ENCODE results near the gene HUS1.
A peak's percentile ranks its signal among the peaks of the same experiment; 100 is the strongest.
"Not testable (repeated sequence)": the region's sequence is repeated elsewhere in the genome, so short reads cannot be mapped to it uniquely, and the experiment has no call there.

HUS1 gene

GRCh38 chr7:47979145-47979831, at the start of gene HUS1:
TSS of gene HUS1 (minus strand) at chr7:47979615. CDS start at chr7:47979519, 96 bp downstream.
- DNase-seq (ENCODE audit: low spot score), result peak; percentile 94

- DNase-seq (ENCODE audit: low spot score), result no peak
Measured at GRCh38 chr7:48028938-48029337, 49.5 kb upstream of the HUS1 start, which contains the start of gene SUN3. TSS of gene SUN3 (minus strand) at chr7:48029107. CDS start at chr7:48028938, 169 bp downstream.

GRCh38 chr7:48025624-48026023, 46.2 kb upstream of the HUS1 start:
- DNase-seq (ENCODE audit: low spot score), result no peak

GRCh38 chr7:48017674-48018073, 38.3 kb upstream of the HUS1 start:
- no peak for DNase-seq (ENCODE audit: low spot score)

GRCh38 chr7:48016641-48017040, 37.2 kb upstream of the HUS1 start:
- DNase-seq (ENCODE audit: low spot score), result no peak

GRCh38 chr7:48011951-48012350, 32.5 kb upstream of the HUS1 start:
- DNase-seq (ENCODE audit: low spot score), result no peak

- no peak for DNase-seq (ENCODE audit: low spot score)
Measured at GRCh38 chr7:48011323-48011722, 31.9 kb upstream of the HUS1 start.

GRCh38 chr7:48009954-48010353, 30.5 kb upstream of the HUS1 start:
- DNase-seq (ENCODE audit: low spot score), result no peak

- DNase-seq (ENCODE audit: low spot score), result no peak
Measured at GRCh38 chr7:48009257-48009656, 29.8 kb upstream of the HUS1 start.

GRCh38 chr7:48006866-48007265, 27.5 kb upstream of the HUS1 start:
- no peak for DNase-seq (ENCODE audit: low spot score)

GRCh38 chr7:48004638-48005037, 25.2 kb upstream of the HUS1 start:
- DNase-seq (ENCODE audit: low spot score), result no peak

GRCh38 chr7:48004032-48004431, 24.6 kb upstream of the HUS1 start:
- DNase-seq (ENCODE audit: low spot score), result no peak

GRCh38 chr7:48000164-48000563, 20.7 kb upstream of the HUS1 start:
- not testable (repeated sequence) for DNase-seq (ENCODE audit: low spot score)

GRCh38 chr7:47999413-47999812, 20.0 kb upstream of the HUS1 start:
- DNase-seq (ENCODE audit: low spot score), result no peak

GRCh38 chr7:47992446-47992845, 13.0 kb upstream of the HUS1 start:
- DNase-seq (ENCODE audit: low spot score), result no peak

- DNase-seq (ENCODE audit: low spot score), result peak; percentile 88
Measured at GRCh38 chr7:47991741-47992311, 12.4 kb upstream of the HUS1 start.

GRCh38 chr7:47991270-47991669, 11.9 kb upstream of the HUS1 start:
- DNase-seq (ENCODE audit: low spot score), result no peak

- DNase-seq (ENCODE audit: low spot score), result no peak
Measured at GRCh38 chr7:47990592-47990991, 11.2 kb upstream of the HUS1 start.

GRCh38 chr7:47989607-47990400, 10.4 kb upstream of the HUS1 start:
- not testable (repeated sequence) for DNase-seq (ENCODE audit: low spot score)

GRCh38 chr7:47988496-47989386, 9.3 kb upstream of the HUS1 start:
- DNase-seq (ENCODE audit: low spot score), result no peak

GRCh38 chr7:47982610-47983009, 3.2 kb upstream of the HUS1 start:
- DNase-seq (ENCODE audit: low spot score), result no peak

- DNase-seq (ENCODE audit: low spot score), result not testable (repeated sequence)
Measured at GRCh38 chr7:47980648-47981047, 1.2 kb upstream of the HUS1 start.

All from Ammon's horn (tissue), 1 donor.